Measurements from ENCODE around the gene NECAB2.

- no peak for TF ChIP-seq CTCF (IDR thresholded peaks at IDR 0.05; ENCODE audit: insufficient read depth, low read length)
- no peak for TF ChIP-seq SPI1 (IDR thresholded peaks at IDR 0.05; ENCODE audit: borderline replicate concordance, low read depth)
- TF ChIP-seq REST (IDR thresholded peaks at IDR 0.05; ENCODE audit: insufficient replicate concordance, low read depth): no peak
Measured at GRCh38 chr16:83990492-83990891, 22.4 kb downstream of the NECAB2 start.
